HepG2 (cell line): ENCODE results near the gene TNFRSF9. TPM values are rescaled to one million over a fixed set of nuclear protein-coding genes. Genes with fewer than 3 reads are reported as not detected.

ENCODE experiments used
- ATAC-seq: fragments of 200-7000 bp; cut with Tn5 transposase; 3 replicates; pipeline ENCODE4 v1.9.1; 2020; ENCODE audit warnings: mild to moderate bottlenecking, moderate library complexity
- BruUV-seq: library from RNA; stranded (reverse); fragments of 400-500 nt; replicated peaks from 2 replicates; lab custom pipeline; 2021; lab: Mats Ljungman, UMichigan
- CTCF ChIA-PET: fragments of 300-600 bp; formaldehyde crosslinking; extraction: SDS; loops from one replicate; lab custom pipeline; 2021; ENCODE audit warnings: low total read pairs, inconsistent platforms, low intra/inter-chr PET ratio; lab: Yijun Ruan, JAX
- POLR2A ChIA-PET: fragments of 350-600 bp; sonication (Branson Sonifier 250); formaldehyde crosslinking; loops from one replicate; lab custom pipeline; 2020; ENCODE audit warnings: antibody characterized with exemption, inconsistent platforms; lab: Yijun Ruan, JAX
- DNase-seq: peaks from one replicate; pipeline ENCODE4 v3.0.0-alpha.2; 2015; ENCODE audit warnings: low spot score
- FAIRE-seq: peaks from 3 replicates; lab custom pipeline; 2011; peaks lifted over from hg19 to GRCh38; lab: Jason Lieb, UNC
- H2AFZ ChIP-seq: one replicate; pipeline ENCODE4 v1.6.1; 2011; ENCODE audit warnings: low read length, inconsistent platforms
- H3K27ac ChIP-seq: fragments of 300-600 bp; 3 replicates; pipeline ENCODE4 v1.8.0; 2011; ENCODE audit warnings: mixed run types, mild to moderate bottlenecking, mixed read lengths, low read length, inconsistent platforms; ENCODE audit not compliant: insufficient read depth; ENCODE audit errors: extremely low read length
- H3K27me3 ChIP-seq, 2 experiments: fragments of 200-600 bp in 1 of 2; 2 replicates in 1 of 2; 3 replicates in 1 of 2; pipeline versions ENCODE4 v1.6.0 to v1.8.0; 2011; ENCODE audit warnings: low read length in 2 of 2, mild to moderate bottlenecking in 2 of 2, moderate library complexity in 2 of 2, inconsistent platforms in 1 of 2; ENCODE audit not compliant: insufficient read depth in 2 of 2, control insufficient read depth in 1 of 2
- H3K36me3 ChIP-seq, 2 experiments: fragments of 200-600 bp in 1 of 2; replicated peaks in 1 of 2; 2 replicates in 1 of 2; 3 replicates in 1 of 2; pipeline versions ENCODE4 v1.5.1 to v1.8.0; 2011; ENCODE audit warnings: low read length in 2 of 2, inconsistent platforms in 1 of 2; ENCODE audit not compliant: insufficient read depth in 2 of 2, control insufficient read depth in 1 of 2
- H3K4me1 ChIP-seq: 2 replicates; pipeline ENCODE4 v1.5.1; 2012; ENCODE audit warnings: low read length, inconsistent platforms; ENCODE audit not compliant: insufficient read depth
- H3K4me2 ChIP-seq: 2 replicates; pipeline ENCODE4 v1.6.0; 2011; ENCODE audit warnings: low read depth, low read length, inconsistent platforms
- H3K4me3 ChIP-seq, 3 experiments: fragments of 200-600 bp in 1 of 3; sonication (generic), shearing (Covaris generic) in 1 of 3; replicated peaks in 1 of 3; 2 replicates each; pipeline ENCODE4 v1.5.1; 2011 to 2016; ENCODE audit warnings: low read length in 3 of 3, inconsistent platforms in 2 of 3, low read depth in 2 of 3, mild to moderate bottlenecking in 2 of 3, control low read depth in 1 of 3, mixed read lengths in 1 of 3; ENCODE audit not compliant: insufficient read depth in 1 of 3
- H3K79me2 ChIP-seq: one replicate; pipeline ENCODE4 v1.6.1; 2011; ENCODE audit warnings: low read length, inconsistent platforms; ENCODE audit not compliant: insufficient read depth
- H3K9ac ChIP-seq: 2 replicates; pipeline ENCODE4 v1.6.0; 2011; ENCODE audit warnings: mild to moderate bottlenecking, low read depth, low read length, inconsistent platforms; ENCODE audit not compliant: insufficient read depth
- H3K9me3 ChIP-seq: 2 replicates; pipeline ENCODE4 v1.5.1; 2012; ENCODE audit warnings: mild to moderate bottlenecking, low read length
- H4K20me1 ChIP-seq: 2 replicates; pipeline ENCODE4 v1.6.0; 2011; ENCODE audit warnings: inconsistent platforms, mild to moderate bottlenecking, low read length, moderate library complexity; ENCODE audit not compliant: insufficient read depth
- DRAP1 ChIP-seq: IDR thresholded peaks from 2 replicates; pipeline ENCODE4 v1.6.1; 2016; ENCODE audit warnings: missing genetic modification reagents, missing compliant biosample characterization
- DZIP1 ChIP-seq: sonication (generic); formaldehyde crosslinking; IDR thresholded peaks from 2 replicates; pipeline ENCODE4 v1.5.0; 2020; ENCODE audit warnings: mild to moderate bottlenecking, missing genetic modification reagents
- GTF3A ChIP-seq: sonication (generic); formaldehyde crosslinking; conservative IDR thresholded peaks from 2 replicates; pipeline ENCODE4 v1.4.0; 2020; ENCODE audit warnings: mild to moderate bottlenecking, missing genetic modification reagents
- MEIS2 ChIP-seq: sonication (generic); formaldehyde crosslinking; IDR thresholded peaks from 2 replicates; pipeline ENCODE4 v1.9.0; 2021; ENCODE audit warnings: mild to moderate bottlenecking, missing genetic modification reagents
- NAIF1 ChIP-seq: sonication (generic); formaldehyde crosslinking; IDR thresholded peaks from 2 replicates; pipeline ENCODE4 v1.5.0; 2020; ENCODE audit warnings: mild to moderate bottlenecking, missing genetic modification reagents, borderline replicate concordance
- REST ChIP-seq, 2 experiments: IDR thresholded peaks; 2 replicates each; pipeline ENCODE4 v1.6.1; 2011 to 2012; ENCODE audit warnings: low read length in 2 of 2, borderline replicate concordance in 1 of 2, low read depth in 1 of 2, mild to moderate bottlenecking in 1 of 2, moderate library complexity in 1 of 2
- SRY ChIP-seq: sonication (generic); formaldehyde crosslinking; IDR thresholded peaks from 2 replicates; pipeline ENCODE4 v1.8.0; 2022; ENCODE audit warnings: mild to moderate bottlenecking, missing genetic modification reagents
- ZNF343 ChIP-seq: sonication (generic); formaldehyde crosslinking; IDR thresholded peaks from 2 replicates; pipeline ENCODE4 v1.4.0; 2020; ENCODE audit warnings: mild to moderate bottlenecking, missing genetic modification reagents
- ZSCAN9 ChIP-seq: IDR thresholded peaks from 2 replicates; pipeline ENCODE4 v1.6.1; 2016; ENCODE audit warnings: borderline replicate concordance
- WGBS: methylation state at CpG from one replicate; pipeline ENCODE4 v1.1.6; 2017; ENCODE audit warnings: low lambda C conversion rate; 5-methylcytosine and 5-hydroxymethylcytosine counted together
- in situ Hi-C: cut with HindIII; loops from 2 replicates; pipeline ENCODE4 v1.10.0; 2017; ENCODE audit warnings: low pct_unique_long_range_greater_than_20kb; ENCODE audit not compliant: extremely low pct_ligation_motif_present
- intact Hi-C: fragments of 100-400 bp; cut with micrococcal nuclease; formaldehyde crosslinking; loops from one replicate; pipeline ENCODE4 v1.10.0; 2022; ENCODE audit not compliant: unreplicated experiment
- polyA plus RNA-seq, 8 experiments: library from polyadenylated mRNA; depleted of rRNA in 3 of 8; stranded (reverse) in 7 of 8; unstranded in 1 of 8; fragments of >200 nt; fragmentation: Illumina TruSeq in 4 of 8; extraction: Trizol in 4 of 8; gene quantifications; 2 replicates each; pipeline versions ENCODE4 v1.2.1 to v1.2.3, GENCODE V29; 2011 to 2016; ENCODE audit warnings: low read depth in 4 of 8, missing spikeins in 1 of 8, mixed read lengths in 1 of 8; ENCODE audit not compliant: insufficient read depth in 1 of 8
- total RNA-seq, 5 experiments: library from RNA; depleted of rRNA; stranded (reverse); fragments of >200 nt; fragmentation: Illumina TruSeq; extraction: Trizol; gene quantifications; 2 replicates each; pipeline ENCODE4 v1.2.3, GENCODE V29; 2016; ENCODE audit warnings: low read depth in 1 of 5
- TF ChIP-seq, protein P1 (sequence below): sonication (generic); formaldehyde crosslinking; conservative IDR thresholded peaks from 2 replicates; pipeline ENCODE4 v1.8.0; 2022; ENCODE audit warnings: low read depth, missing genetic modification reagents
- TF ChIP-seq, protein P2 (sequence below): conservative IDR thresholded peaks from 2 replicates; pipeline ENCODE4 v1.6.1; 2018; ENCODE audit warnings: missing genetic modification reagents

TNFRSF9 gene
- total and polyA plus RNA-seq, 2 of the 13 experiments (the other 11 are each of a cell fraction or from before 2014, with no cell fraction given), result 0.07 TPM; not detected in 1

GRCh38 chr1:7896994-7897393, 43.6 kb downstream of the TNFRSF9 start:
- DNase-seq, result no peak
- Histone ChIP-seq H4K20me1 (no peaks in the 10 kb centered on the region), H3K4me2 (no peak overlapping the region), H2AFZ (no peak overlapping the region), H3K79me2 (no peaks in the 10 kb centered on the region), H3K4me3 (no peak overlapping the region), H3K4me1 (no peaks in the 10 kb centered on the region), H3K9me3 (no peaks in the 10 kb centered on the region), H3K9ac (no peak overlapping the region), H3K27me3 (peaks cover 1 to 23% of the 10 kb centered on the region in 2 experiments; a peak in 3 of 5 replicates), H3K36me3 (no peaks in the 10 kb centered on the region), H3K27ac (no peak overlapping the region)
- BruUV-seq, result no TSS peak
- ChIA-PET POLR2A (no interaction called here), CTCF (no interaction called here)
- ATAC-seq, result no peak
- no peak for FAIRE-seq
- WGBS, result 11% methylated on average over 1 of the region's 1 CpG
- intact Hi-C loops, result no loop called here
- in situ Hi-C loops, result no loop called here
- TF ChIP-seq MEIS2, result no peak
- no peak for TF ChIP-seq ZNF343 (CRISPR knock-in tag)
- no peak for TF ChIP-seq GTF3A (CRISPR knock-in tag)
- TF ChIP-seq SRY (CRISPR knock-in tag), result no peak
- TF ChIP-seq, protein P1, sequence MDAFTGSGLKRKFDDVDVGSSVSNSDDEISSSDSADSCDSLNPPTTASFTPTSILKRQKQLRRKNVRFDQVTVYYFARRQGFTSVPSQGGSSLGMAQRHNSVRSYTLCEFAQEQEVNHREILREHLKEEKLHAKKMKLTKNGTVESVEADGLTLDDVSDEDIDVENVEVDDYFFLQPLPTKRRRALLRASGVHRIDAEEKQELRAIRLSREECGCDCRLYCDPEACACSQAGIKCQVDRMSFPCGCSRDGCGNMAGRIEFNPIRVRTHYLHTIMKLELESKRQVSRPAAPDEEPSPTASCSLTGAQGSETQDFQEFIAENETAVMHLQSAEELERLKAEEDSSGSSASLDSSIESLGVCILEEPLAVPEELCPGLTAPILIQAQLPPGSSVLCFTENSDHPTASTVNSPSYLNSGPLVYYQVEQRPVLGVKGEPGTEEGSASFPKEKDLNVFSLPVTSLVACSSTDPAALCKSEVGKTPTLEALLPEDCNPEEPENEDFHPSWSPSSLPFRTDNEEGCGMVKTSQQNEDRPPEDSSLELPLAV (CRISPR knock-in tag), result no peak
- no peak for TF ChIP-seq NAIF1
- no peak for TF ChIP-seq DZIP1 (CRISPR knock-in tag)
- TF ChIP-seq DRAP1, result no peak
- TF ChIP-seq ZSCAN9, result no peak
- TF ChIP-seq, protein P2, sequence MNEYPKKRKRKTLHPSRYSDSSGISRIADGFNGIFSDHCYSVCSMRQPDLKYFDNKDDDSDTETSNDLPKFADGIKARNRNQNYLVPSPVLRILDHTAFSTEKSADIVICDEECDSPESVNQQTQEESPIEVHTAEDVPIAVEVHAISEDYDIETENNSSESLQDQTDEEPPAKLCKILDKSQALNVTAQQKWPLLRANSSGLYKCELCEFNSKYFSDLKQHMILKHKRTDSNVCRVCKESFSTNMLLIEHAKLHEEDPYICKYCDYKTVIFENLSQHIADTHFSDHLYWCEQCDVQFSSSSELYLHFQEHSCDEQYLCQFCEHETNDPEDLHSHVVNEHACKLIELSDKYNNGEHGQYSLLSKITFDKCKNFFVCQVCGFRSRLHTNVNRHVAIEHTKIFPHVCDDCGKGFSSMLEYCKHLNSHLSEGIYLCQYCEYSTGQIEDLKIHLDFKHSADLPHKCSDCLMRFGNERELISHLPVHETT (CRISPR knock-in tag), result no peak
- no peak for TF ChIP-seq REST (IDR thresholded peaks at IDR 0.05; ENCODE audit: borderline replicate concordance in 1 of 2, low read depth in 1 of 2, low read length in 2 of 2)
